Natural killer cell (primary cell): ENCODE results near the gene MAPKAP1. TPM values are rescaled to one million over a fixed set of nuclear protein-coding genes. Genes with fewer than 3 reads are reported as not detected.

Source experiments
- ATAC-seq, 3 donors: fragments of 150-1000 bp in 2 of 3; fragments of 200-7000 bp in 1 of 3; cut with Tn5 transposase; 1 replicate in 1 of 3; 2 replicates in 2 of 3; pipeline ENCODE4 v1.10.0; 2021; ENCODE audit warnings: mild to moderate bottlenecking in 2 of 3, moderate library complexity in 2 of 3
- DNase-seq, 2 donors: peaks; one replicate each; pipeline versions ENCODE4 v3.0.0 to v3.0.0-alpha.2; 2013 to 2021; ENCODE audit warnings: mixed read lengths in 1 of 2
- H3K27ac ChIP-seq: one replicate; pipeline ENCODE4 v1.5.1; 2013; ENCODE audit warnings: mild to moderate bottlenecking, low read length
- H3K27me3 ChIP-seq: one replicate; pipeline ENCODE4 v1.6.1; 2013; ENCODE audit warnings: low read length; ENCODE audit not compliant: control insufficient read depth, insufficient read depth
- H3K36me3 ChIP-seq: one replicate; pipeline ENCODE4 v1.6.1; 2013; ENCODE audit warnings: low read length; ENCODE audit not compliant: control insufficient read depth, insufficient read depth
- H3K4me1 ChIP-seq: one replicate; pipeline ENCODE4 v1.6.1; 2013; ENCODE audit warnings: low read length; ENCODE audit not compliant: control insufficient read depth, insufficient read depth
- H3K4me3 ChIP-seq: one replicate; pipeline ENCODE4 v1.5.1; 2013; ENCODE audit warnings: low read length
- H3K9me3 ChIP-seq: one replicate; pipeline ENCODE4 v1.6.1; 2013; ENCODE audit warnings: low read length; ENCODE audit not compliant: control insufficient read depth, insufficient read depth
- H3K27ac Mint-ChIP-seq, 2 donors: one replicate each; pipeline ENCODE4 v1.8.0; 2022; ENCODE audit warnings: mild to moderate bottlenecking in 2 of 2, mixed read lengths in 2 of 2, moderate library complexity in 1 of 2
- H3K27me3 Mint-ChIP-seq, 2 donors: one replicate each; pipeline ENCODE4 v1.8.0; 2022; ENCODE audit warnings: low read depth in 2 of 2, mixed read lengths in 2 of 2
- H3K36me3 Mint-ChIP-seq: one replicate; pipeline ENCODE4 v1.8.0; 2022; ENCODE audit warnings: mixed read lengths
- H3K4me1 Mint-ChIP-seq, 2 donors: one replicate each; pipeline ENCODE4 v1.8.0; 2022; ENCODE audit warnings: mixed read lengths in 2 of 2
- H3K4me3 Mint-ChIP-seq: one replicate; pipeline ENCODE4 v1.8.0; 2022; ENCODE audit warnings: mild to moderate bottlenecking, moderate library complexity, mixed read lengths
- H3K9me3 Mint-ChIP-seq, 2 donors: one replicate each; pipeline ENCODE4 v1.8.0; 2022; ENCODE audit warnings: mixed read lengths in 2 of 2
- CTCF ChIP-seq: fragments of 200-600 bp; IDR thresholded peaks from one replicate; pipeline ENCODE4 v1.8.0; 2022; ENCODE audit warnings: antibody characterized with exemption
- WGBS: methylation state at CpG from one replicate; pipeline ENCODE4 v1.1.7; 2013; ENCODE audit warnings: missing lambda C conversion rate; ENCODE audit not compliant: insufficient coverage; 5-methylcytosine and 5-hydroxymethylcytosine counted together
- intact Hi-C: fragments of 100-400 bp; cut with micrococcal nuclease; formaldehyde crosslinking; loops from one replicate; pipeline ENCODE4 v1.14.2; 2022
- total RNA-seq, 4 donors: library from RNA; stranded (reverse); fragments of 120-200 nt in 1 of 4; gene quantifications; one replicate each; pipeline versions ENCODE4 v1.2.3 to v1.2.4, GENCODE V29; 2013 to 2022

The MAPKAP1 gene
- total RNA-seq, 3 donors from 2014 or later (not counting 1 experiment from before 2014, with no cell fraction given), result 51.1 to 73.0 (median 58.8) TPM

- H3K27ac Mint-ChIP-seq, result peak overlapping the region in 1 of 2 donors; percentile 45
- ATAC-seq (no peak), DNase-seq (no peak)
- Histone ChIP-seq H3K36me3 (peaks cover 3% of the 10 kb centered on the region), H3K4me1 (peaks cover 4% of the 10 kb centered on the region), H3K27ac (no peak overlapping the region), H3K9me3 (no peaks in the 10 kb centered on the region), H3K4me3 (no peak overlapping the region), H3K27me3 (no peaks in the 10 kb centered on the region)
- no peak overlapping the region for H3K4me3 Mint-ChIP-seq
- intact Hi-C loops, result no loop called here
- H3K27me3 Mint-ChIP-seq, result no peaks in the 10 kb centered on the region
- no peak for TF ChIP-seq CTCF
- H3K9me3 Mint-ChIP-seq, result no peaks in the 10 kb centered on the region
- H3K4me1 Mint-ChIP-seq, result peaks cover 0 to 16% of the 10 kb centered on the region in 2 donors
- no peaks in the 10 kb centered on the region for H3K36me3 Mint-ChIP-seq
- WGBS, result 95% methylated on average over 8 of the region's 8 CpGs
These were observed 262.0 kb downstream of the MAPKAP1 start for GRCh38 chr9:125444956-125445506.

GRCh38 chr9:125444166-125444565, 262.8 kb downstream of the MAPKAP1 start:
- H3K27ac ChIP-seq, result no peak overlapping the region
- Mint-ChIP-seq H3K9me3 (no peaks in the 10 kb centered on the region), H3K4me3 (no peak overlapping the region), H3K27ac (no peak overlapping the region), H3K4me1 (peaks cover 0 to 16% of the 10 kb centered on the region in 2 donors), H3K36me3 (no peaks in the 10 kb centered on the region), H3K27me3 (no peaks in the 10 kb centered on the region)
- no peaks in the 10 kb centered on the region for H3K27me3 ChIP-seq
- no peak for DNase-seq
- peaks cover 4% of the 10 kb centered on the region for H3K4me1 ChIP-seq
- WGBS, result 98% methylated on average over 10 of the region's 10 CpGs
- peaks cover 3% of the 10 kb centered on the region for H3K36me3 ChIP-seq
- ATAC-seq, result no peak
- no peak overlapping the region for H3K4me3 ChIP-seq
- intact Hi-C loops, result no loop called here
- no peaks in the 10 kb centered on the region for H3K9me3 ChIP-seq
- no peak for TF ChIP-seq CTCF

- no peaks in the 10 kb centered on the region for H3K27me3 Mint-ChIP-seq
- no peak overlapping the region for H3K27ac Mint-ChIP-seq
- H3K4me1 ChIP-seq, result peaks cover 4% of the 10 kb centered on the region
- no peak for TF ChIP-seq CTCF
- H3K9me3 ChIP-seq, result no peaks in the 10 kb centered on the region
- no peaks in the 10 kb centered on the region for H3K27me3 ChIP-seq
- intact Hi-C loops, result no loop called here
- peaks cover 0 to 16% of the 10 kb centered on the region in 2 donors for H3K4me1 Mint-ChIP-seq
- no peak overlapping the region for H3K4me3 Mint-ChIP-seq
- ATAC-seq (no peak), DNase-seq (no peak)
- 97% methylated on average over 4 of the region's 8 CpGs for WGBS
- no peaks in the 10 kb centered on the region for H3K36me3 Mint-ChIP-seq
- H3K36me3 ChIP-seq, result peaks cover 3% of the 10 kb centered on the region
- H3K9me3 Mint-ChIP-seq, result no peaks in the 10 kb centered on the region
- no peak overlapping the region for H3K4me3 ChIP-seq
- no peak overlapping the region for H3K27ac ChIP-seq
These were observed 263.6 kb downstream of the MAPKAP1 start for GRCh38 chr9:125443367-125443766.

- WGBS, result 96% methylated on average over 5 of the region's 5 CpGs
- Mint-ChIP-seq H3K27ac (no peak overlapping the region), H3K9me3 (no peaks in the 10 kb centered on the region), H3K4me3 (no peak overlapping the region), H3K4me1 (peaks cover 0 to 11% of the 10 kb centered on the region in 2 donors), H3K27me3 (no peaks in the 10 kb centered on the region), H3K36me3 (no peaks in the 10 kb centered on the region)
- H3K9me3 ChIP-seq, result no peaks in the 10 kb centered on the region
- DNase-seq (no peak), ATAC-seq (no peak)
- H3K4me1 ChIP-seq, result peaks cover 4% of the 10 kb centered on the region
- H3K27ac ChIP-seq, result no peak overlapping the region
- H3K4me3 ChIP-seq, result no peak overlapping the region
- no peak for TF ChIP-seq CTCF
- no peaks in the 10 kb centered on the region for H3K27me3 ChIP-seq
- intact Hi-C loops, result no loop called here
- H3K36me3 ChIP-seq, result peaks cover 6% of the 10 kb centered on the region
These were observed 264.6 kb downstream of the MAPKAP1 start for GRCh38 chr9:125442452-125442851.
